HK-2 (cell line): Measurements from ENCODE around the gene FAM89B.

Experiments used
- DNase-seq: peaks from one replicate; pipeline ENCODE4 v3.0.0-alpha.2; 2018; ENCODE audit not compliant: unreplicated experiment

Gene FAM89B

DNA sequence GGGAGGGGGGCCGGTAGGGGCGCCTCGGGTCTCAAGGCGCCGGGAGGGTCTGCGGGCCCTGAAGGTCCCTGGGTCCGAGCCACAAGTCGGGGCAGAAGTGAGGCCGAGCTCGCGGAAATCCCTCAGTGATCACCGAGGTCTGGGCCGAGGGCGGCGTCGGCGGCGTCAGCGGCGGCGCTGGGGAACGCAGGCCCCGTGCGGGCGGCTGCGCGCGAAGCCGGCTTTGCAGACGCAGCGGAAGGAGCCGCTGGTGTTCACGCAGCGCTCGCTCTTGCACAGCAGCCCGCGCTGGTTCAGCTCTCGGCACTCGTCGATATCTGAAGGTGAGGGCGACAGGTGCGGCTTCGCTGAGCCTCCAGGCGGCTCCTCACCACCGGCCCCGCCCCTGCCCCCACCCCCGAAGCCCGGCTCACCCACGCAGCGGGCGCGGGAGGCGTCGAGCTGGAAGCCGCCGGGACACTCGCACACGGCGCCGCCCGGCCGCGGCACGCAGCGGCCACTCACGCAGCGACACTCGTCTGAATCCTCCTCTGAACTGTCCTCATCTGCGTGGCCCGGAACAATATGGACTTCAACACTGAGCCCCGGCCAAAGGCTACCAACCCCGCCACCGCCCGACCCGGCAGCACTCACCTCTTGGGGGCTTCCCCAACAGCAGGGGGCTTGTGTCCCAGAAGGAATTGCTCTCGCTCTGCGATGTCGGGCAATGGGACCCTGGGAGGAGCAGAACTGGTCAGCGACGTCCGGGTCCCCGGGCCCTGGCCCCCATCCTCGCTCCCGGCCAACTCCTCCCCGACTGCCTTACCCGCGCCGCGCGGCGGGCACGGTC, 33.2 kb upstream of the FAM89B start:
- DNase-seq, result no peak

DNA sequence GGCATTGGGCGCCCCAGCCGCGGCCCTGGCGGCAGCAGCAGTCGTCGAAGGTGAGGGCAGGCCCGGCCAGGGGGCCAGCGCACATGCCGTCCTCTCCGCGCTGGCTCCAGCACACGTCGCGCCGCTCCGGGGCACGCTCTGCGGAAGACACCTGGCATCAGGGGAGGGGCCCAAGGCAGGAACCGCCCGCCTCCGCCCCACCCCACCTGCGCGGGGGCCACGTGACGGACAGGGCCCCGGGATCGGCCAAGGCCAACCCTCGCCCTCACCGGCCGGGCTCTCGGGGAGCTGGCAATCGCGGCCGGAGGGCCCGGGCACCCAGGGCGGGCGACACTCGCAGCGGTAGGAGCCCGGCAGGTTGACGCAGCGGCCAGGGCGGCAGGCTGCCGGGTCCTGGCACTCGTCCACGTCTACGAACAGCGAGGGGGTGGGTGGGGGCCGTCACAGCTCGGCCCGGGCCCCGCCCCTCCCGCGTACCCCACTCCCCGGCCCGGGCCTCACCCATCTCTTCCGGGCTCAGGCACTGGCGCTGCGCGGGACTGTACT, 32.5 kb upstream of the FAM89B start:
- no peak for DNase-seq

DNA sequence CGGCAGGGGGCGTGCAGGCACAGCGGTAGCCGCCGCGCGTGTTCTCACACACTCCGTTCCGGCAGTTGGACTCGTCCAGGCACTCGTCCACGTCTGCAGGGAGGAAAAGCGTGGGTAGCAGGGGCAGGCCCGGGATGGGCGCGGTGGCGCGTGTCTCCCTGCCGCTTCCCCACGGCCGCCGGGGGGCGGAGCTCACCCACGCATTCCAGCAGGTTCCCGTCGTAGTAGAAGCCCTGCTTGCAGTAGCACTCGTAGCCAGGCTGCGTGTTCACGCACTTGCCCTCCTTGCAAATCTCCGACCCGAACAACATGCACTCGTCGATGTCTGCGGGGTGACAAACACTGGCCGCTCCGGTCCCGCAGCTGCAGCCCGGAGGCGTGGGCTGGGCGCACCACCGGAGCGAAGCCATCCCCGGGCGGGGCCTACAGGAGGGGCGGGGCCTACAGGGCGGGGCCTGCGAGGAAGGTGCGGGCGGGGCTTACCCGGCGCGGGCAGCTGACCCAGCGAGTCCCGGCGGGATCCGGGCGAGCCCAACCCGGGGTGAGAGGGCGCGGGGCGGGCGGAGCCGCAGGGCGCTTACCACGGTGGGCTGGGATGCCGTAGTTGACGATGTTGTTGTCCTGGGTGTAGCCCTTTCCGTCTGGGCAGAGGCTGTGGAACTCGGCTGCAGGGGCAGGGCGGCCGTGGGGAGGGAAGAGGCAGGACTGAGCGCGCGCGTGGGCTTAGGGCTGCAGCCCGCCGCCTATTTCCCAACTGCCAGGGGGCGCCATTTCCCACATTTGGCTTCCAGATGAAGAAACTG, 31.8 kb upstream of the FAM89B start:
- DNase-seq, result peak; percentile 86

DNA sequence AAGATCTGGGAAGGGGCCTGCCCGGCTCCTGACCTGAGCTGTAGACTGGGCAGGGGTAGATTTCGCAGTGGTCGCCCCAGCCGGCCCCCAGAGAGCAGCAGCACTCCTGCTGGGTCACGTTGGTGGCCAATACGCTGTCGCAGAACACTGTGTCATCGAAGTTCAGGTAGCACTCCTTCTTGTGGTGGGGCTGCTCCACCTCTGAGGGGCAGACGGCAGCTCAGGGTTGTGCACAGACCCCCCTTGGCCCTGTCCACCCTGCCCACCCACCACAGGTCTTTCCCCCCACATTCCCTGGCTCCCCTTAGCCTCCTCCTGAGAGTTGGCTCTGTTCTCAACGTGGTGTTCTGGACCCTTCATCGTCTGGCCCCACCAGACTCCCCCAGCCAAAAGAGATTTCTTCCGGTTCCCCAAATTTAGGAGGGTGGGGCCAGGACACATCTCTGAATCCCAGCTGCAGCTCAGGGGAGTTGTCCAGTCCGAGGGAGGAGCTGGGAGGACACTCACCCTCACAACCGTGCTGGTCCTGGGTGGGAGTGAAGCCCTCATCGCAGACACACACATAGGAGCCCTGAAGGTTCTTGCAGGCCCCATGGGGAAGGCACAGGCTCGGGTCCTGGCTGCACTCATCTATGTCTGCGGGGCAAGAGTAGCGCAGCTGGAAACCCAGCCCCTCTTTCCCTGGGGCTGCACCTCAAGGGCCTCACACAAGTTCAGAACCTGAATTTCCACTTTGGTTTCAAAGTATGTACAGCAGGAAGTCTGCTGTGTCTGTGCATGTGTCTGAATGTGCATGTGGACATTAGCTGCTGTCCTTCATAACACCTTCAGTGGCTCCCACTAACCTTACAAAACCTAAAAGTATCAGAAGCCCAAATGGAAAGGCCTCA, 31.0 kb upstream of the FAM89B start:
- DNase-seq, result no peak

DNA sequence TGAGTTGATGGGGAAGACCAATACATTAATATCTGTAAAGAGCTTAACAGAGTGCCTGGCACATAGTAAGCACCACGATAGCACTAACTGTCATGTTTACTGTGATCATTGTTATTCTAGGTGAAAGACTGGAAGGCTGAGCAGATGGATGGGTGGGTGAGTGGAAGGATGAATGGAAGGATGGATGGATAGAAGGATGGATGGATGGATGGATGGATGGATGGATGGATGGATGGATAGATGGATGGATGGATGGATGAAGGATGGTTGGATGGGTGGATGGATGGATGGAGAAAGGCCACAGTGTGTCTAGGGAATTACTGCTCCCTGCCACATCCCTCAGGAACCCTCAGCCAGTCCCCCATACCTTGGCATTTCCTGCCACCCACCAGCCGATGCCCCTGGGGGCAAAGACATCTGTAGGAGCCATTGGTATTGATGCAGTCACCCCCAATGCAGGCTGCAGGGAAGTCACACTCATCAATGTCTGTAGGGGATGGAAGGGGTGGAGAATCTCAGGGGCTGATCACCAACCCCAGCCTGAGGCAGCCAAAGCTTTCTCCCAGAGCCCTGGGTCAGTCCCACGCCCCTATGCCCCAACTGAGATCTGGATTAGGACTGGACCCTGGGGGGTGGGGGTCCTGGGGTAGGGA, 29.5 kb upstream of the FAM89B start:
- DNase-seq, result no peak

DNA sequence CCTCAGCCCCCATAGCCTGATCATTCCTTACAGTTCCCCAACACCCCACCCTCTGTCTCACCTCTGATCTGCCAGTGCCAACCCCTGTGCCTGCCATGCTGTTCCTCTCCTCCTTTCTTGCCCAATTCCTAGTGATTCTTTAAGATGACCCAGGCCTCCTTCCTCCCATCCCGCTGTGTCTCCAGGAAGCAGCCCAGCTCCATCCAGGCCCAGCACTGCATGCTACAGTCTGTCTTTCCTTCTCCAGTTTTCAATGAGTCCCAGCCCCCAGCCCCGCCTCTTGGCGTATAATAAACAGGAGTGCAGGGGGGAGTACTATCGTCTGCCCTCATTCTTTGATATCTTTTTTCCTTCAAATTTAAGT, 26.5 kb upstream of the FAM89B start:
- DNase-seq, result no peak

DNA sequence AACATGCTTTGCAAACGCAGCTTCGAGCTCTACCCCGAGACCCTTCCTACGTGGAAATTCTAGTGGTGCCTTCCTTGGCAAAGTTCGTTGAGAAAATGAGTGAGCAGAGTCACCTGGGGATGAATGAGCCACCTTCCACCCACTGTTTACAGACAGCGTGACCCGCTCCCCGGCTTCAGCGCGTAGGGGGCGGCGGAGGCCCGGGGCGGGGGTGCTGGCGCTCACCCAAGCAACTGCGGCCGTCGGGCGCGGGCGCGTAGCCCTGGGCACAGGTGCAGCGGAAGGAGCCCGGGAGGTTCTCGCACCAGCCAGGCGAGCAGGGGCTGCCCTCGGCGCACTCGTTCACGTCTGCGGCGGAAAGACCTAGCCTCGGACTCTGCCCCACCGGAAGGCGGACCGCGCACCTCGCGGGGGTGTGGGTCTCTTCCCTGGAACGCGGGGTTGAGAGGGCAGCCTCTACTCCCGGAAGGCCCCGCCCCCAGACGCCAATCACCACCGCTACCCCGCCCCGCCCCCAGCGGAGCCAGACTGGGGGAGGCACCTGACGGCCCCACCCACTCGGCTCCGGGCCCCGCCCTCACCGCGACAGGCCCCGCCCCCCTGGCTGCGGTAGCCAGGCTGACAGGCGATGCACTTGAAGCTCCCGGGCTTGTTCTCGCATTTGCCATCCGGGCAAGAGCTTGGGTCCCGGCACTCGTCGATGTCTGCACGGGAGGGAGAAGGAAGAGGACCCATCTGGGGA, 25.9 kb upstream of the FAM89B start:
- no peak for DNase-seq

DNA sequence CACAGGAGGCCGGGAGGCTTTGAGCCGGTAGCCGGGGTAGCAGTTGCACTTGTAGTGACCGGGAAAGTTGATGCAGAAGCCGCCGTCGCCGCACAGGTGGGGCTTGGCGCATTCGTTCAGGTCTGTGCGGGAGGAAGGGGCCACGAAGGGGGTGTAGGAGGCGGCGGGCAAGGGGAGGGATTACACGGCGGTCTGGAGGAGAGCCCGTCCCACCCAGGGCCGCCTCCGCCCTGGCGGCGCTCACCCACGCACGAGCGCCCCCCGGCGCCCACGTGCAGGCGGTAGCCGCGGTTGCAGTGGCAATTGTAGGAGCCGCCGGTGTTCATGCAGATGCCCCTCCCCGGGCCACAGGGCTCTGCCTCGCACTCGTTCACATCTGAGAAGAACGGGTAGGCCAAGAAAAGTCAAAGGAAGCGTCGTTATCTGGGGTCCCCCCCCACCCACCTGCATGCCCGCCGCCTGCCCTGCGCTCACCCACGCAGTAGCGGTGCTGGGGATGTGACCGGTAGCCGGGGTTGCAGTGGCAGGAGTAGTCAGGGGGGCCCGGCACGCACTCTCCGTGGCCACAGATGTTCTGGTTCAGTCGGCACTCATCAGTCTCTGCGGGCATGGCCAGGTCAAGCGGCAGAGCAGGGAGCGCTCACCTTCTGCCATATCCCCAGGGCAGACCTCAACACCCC, 24.8 kb upstream of the FAM89B start:
- DNase-seq, result no peak

DNA sequence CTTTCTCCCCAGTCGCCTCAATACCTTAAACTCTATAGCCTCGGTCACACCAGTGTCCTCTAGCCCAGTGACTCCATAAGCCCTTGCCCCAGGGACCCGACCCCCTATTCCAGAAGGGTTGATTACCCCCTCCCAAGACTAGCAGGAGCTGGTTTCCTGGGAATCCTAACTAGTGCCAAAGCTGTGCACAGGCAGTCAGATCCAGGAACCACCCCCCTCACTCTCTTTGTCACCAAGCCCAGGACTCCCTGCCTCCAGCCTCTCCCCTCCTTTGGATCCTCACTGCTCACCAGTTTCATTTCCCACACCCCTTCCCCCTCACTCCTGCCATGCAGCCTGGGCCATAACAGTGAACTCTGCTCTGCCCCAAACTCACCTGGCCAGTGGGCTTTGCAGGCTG, 23.9 kb upstream of the FAM89B start:
- DNase-seq, result no peak

DNA sequence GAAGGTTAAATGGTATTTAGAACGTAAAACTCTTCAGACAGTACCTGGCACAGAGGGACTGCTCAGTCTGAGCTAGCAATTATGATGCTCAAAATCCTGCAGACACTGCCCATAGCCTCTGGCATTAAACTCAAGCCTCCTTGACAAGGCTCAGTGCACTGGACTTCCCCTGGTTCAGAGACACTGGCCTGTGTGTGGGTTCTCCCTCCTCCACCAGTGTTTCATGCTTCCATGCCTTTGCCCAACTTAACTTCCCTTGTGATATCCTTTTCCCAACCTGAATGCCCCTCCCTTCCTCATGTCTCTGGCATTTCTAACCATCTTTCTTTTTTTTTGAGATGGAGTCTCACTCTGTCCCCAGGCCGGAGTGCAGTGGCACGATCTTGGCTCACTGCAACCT, 23.2 kb upstream of the FAM89B start:
- no peak for DNase-seq

DNA sequence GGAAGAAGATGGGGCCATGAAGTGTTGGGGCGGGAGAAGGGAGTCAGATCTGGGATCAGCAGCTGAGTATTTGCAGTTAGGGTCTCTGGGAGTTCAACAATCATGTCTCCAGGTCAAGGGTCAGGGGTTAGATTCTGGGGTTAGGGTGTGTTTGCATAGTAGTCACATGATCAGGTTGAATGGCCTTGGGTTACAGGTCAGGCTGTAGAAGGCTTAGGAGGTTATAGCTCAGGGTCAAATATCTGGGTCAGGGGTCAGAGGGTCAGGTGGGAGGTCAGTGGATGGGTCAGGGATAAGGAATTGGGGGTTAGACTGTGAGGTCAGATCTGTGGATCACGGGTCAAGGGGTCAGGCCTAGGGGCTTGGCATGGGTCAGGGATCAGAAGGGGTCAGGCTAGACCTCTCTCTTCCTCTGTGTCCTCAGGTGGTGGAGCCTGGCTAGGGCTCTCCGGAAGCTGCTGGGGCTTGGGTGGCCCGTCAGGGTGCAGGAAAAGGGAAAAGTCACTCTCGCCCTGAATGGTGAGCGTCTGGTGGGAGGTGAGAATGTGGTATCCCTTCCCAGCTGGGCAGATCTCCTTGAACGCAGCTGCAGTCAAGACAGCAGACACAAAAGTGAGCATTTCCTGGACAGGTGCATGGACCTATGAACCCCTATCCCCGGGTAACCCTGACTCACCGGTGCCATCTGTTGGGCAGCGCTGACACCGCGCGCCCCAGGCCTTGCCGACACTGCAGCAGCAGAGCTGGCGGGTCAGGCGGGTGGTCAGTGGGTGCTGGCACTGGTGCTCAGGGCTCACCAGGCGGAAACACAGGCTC, 20.6 kb upstream of the FAM89B start:
- DNase-seq, result peak; percentile 51

DNA sequence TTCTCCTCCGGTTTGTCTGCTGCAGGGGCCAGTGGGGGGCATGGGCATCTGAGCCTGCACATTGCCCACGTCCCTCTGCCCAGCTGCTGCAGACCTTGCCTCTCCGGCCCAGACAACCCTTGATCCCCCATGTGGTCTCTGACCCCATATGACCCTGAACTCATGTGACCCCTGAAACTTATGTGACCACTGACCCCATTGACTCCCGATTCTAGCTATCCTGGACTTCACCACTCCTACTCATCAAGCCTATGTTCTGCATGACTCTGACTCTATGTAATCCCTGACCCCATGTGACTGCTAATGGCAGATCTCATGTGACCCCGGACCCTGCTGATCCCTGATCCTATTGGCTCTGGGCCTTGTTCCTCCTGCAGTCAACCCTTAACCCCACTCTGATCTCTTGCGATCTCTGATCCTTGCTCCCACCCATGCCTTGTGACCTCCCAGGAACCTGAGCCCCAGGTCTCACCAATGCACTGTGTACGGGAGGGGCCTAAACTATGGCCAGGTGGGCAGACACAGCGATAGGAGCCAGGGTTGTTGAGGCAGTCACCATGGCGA, 19.9 kb upstream of the FAM89B start:
- no peak for DNase-seq

DNA sequence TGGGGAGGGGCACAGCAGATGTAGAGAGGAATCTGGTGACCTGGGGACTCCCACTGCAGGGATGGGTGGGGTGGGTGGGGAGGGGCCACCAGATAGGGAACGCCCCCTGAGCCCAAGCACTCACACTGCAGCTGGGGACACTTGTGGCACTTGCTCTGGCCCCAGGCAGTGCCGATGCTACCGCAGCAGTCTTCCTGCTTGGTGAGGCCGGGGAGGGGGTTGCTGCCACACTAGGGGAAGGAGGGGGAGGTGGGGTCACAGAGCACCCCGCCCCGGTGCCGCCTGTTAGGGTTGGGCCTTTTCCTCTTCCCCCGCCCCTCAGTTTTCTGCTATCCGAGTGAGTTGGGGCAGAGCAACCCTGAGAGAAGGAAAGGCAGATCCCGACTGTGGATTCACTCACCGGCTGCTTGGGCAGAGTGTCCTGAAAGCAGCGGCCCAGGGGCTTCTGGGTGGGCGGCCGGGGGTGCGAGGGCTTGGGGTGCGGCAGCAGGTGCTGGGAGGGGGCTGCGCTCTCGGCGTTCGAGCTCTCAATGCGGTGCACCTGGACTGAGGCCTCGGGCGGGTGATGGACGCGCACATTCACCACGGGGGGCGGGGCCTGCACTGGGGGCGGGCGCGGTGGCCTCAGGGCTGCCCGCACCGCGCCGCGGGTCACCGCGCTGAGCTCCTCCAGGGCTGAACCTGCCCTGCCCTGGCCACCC, 18.9 kb upstream of the FAM89B start:
- DNase-seq, result no peak

DNA sequence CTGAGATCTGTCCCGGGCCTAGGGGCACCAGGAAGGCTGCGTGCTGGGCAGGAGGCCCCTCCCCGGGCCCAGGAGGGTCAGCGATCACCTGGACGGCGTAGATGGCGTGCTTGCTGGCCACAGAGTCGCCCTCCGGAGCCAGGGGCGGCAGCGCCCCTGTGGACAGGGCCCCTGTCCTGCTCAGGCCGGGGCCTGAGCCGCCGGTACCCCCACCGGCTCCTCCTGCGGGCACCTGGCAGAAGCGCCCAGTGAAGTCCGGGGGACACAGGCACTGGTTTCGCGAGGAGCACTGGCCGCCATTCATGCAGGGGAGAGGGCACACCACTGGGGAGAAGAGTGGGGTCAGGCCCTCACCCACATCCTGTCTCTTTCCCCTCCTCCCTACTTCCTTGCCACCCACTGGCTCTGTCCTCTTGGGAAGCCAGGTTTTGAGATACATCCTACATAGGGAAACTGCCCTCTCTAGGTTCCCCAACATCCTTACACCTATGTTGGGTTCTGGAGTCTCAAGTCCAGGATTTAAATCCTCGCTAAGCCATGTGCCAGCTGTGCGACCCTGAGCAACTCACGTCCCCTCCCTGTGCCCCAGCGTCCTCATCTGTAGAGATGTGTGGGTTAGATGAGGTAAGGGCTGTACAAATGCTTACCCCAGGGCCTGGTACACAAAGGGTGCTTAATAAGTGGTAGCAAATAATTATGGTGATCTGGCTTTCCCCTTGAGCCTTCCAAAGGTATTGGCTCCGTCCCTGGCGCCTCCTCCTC, 18.1 kb upstream of the FAM89B start:
- DNase-seq, result no peak

DNA sequence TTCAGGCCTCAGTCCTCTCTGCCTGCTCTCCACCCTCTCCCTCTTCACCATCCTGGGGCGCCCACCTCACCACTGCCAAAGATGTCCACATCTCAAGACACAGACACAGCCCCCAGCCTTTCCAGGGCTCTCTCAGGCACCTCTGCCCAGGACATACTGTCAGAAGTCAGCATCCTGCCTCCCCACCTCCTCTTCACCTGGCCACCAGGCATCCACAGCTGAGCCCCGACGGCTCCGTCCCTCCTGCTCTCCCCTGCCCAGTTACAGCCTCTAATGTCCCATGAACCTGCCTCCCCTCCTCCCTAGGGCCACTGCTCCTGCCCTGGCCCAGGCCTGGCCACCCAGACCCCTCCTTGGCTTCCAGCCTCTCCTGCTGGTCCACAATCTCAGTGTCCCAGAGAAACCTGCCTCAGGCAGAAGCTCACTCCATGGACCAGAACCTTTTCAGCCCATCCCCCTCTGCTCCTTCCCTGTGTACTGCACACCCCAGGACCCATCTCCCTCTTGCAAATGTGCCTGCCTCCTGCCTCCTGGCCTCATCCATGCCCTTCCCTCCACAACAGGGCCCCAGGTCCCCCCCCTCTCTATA, 17.4 kb upstream of the FAM89B start:
- DNase-seq, result no peak

DNA sequence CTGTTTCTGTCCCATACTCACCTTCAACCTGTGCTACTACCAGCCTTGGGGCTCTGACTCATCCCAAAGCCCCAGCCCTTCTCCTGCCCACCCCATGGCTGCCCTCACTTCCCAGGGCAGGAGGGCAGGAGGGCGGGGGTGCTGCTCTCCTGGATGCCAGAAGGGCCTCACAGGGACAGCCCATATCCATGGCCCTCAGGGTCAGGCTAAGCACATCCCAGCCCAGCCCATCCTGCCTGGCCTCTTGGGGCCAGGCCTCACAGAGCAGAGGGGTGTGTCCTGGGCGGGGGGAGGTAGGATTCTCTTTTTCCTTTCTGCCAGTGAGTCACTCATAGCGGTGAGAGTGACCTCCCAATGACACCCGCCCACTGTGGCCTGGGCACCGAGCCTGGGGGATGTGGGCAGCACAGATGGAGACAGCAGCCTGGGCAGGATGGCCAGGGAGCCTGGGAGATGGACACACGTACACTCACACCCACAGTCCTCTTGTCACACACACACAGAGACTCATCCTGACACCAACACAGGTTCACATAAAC, 16.6 kb upstream of the FAM89B start:
- peak; percentile 85 for DNase-seq
